IgD-negative memory B cell (primary cell): ENCODE results near the gene ELOA. TPM values are rescaled to one million over a fixed set of nuclear protein-coding genes. Genes with fewer than 3 reads are reported as not detected.
"Not testable (repeated sequence)": the region's sequence is repeated elsewhere in the genome, so short reads cannot be mapped to it uniquely, and the experiment has no call there.

Experiments used
- H3K27ac Mint-ChIP-seq, 3 donors: one replicate each; pipeline ENCODE4 v1.8.0; 2020 to 2022; ENCODE audit warnings: mild to moderate bottlenecking in 3 of 3, mixed read lengths in 3 of 3, moderate library complexity in 1 of 3
- H3K27me3 Mint-ChIP-seq: one replicate; pipeline ENCODE4 v1.8.0; 2021; ENCODE audit warnings: mixed read lengths
- H3K36me3 Mint-ChIP-seq: one replicate; pipeline ENCODE4 v1.8.0; 2020; ENCODE audit warnings: mild to moderate bottlenecking, mixed read lengths
- H3K4me1 Mint-ChIP-seq, 3 donors: one replicate each; pipeline ENCODE4 v1.8.0; 2020 to 2022; ENCODE audit warnings: mixed read lengths in 3 of 3, mild to moderate bottlenecking in 1 of 3
- H3K4me3 Mint-ChIP-seq, 4 donors: one replicate each; pipeline ENCODE4 v1.8.0; 2020 to 2022; ENCODE audit warnings: mild to moderate bottlenecking in 4 of 4, mixed read lengths in 4 of 4, moderate library complexity in 3 of 4
- H3K9me3 Mint-ChIP-seq, 3 donors: one replicate each; pipeline ENCODE4 v1.8.0; 2020 to 2021; ENCODE audit warnings: mixed read lengths in 3 of 3, mild to moderate bottlenecking in 1 of 3
- polyA plus RNA-seq: library from polyadenylated mRNA; unstranded; fragments of 300-500 nt; fragmentation: Illumina TruSeq; gene quantifications from one replicate; pipeline ENCODE4 v1.2.3, GENCODE V29; 2021

Gene ELOA
- polyA plus RNA-seq, 1 donor from 2014 or later, result 100 TPM

DNA sequence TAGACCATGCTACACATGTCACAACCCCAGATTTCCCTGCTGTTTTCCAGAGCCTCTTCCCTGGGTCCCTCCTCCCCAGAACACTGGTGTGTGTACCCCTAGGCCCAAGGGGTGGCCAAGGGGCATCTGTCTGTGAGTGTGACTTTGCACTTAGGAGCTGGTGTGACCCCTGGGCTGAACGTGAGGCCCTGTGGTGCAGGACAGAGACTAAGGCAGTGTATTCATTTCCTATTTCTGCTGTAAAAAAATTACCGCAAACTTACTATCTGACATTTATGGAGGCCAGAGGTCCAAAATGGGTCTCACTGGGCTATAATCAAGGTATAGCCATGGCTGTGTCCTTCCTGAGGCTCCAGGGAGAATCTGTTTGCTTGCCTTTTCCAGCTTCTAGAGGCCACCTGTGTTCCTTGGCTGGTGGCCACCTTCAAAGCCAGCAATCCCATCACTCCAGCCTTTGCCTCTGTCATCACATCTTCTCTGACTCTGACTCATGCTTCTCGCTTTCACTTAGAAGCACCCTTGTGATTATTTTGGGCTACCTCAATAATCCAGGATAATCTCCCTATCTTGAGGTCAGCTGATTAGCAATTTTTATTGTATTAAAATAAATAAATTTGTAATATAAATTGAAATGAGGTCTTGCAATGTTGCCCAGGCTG, 24.0 kb upstream of the ELOA start:
- Mint-ChIP-seq H3K4me1 (peaks cover 24 to 27% (median 26%) of the 10 kb centered on the region in 3 donors), H3K27ac (peak overlapping the region in 2 of 3 donors; percentile 81 to 87), H3K4me3 (no peak overlapping the region), H3K27me3 (no peaks in the 10 kb centered on the region), H3K36me3 (peaks cover 3% of the 10 kb centered on the region), H3K9me3 (peaks cover 0 to 2% (median 0%) of the 10 kb centered on the region in 3 donors)

- Mint-ChIP-seq H3K27me3 (no peaks in the 10 kb centered on the region), H3K27ac (peak overlapping the region; percentile 63 to 87 (median 75)), H3K9me3 (peaks cover 0 to 2% (median 0%) of the 10 kb centered on the region in 3 donors), H3K36me3 (peaks cover 3% of the 10 kb centered on the region), H3K4me1 (peaks cover 26 to 28% (median 27%) of the 10 kb centered on the region in 3 donors), H3K4me3 (peak overlapping the region; percentile 31 to 85 (median 46))
Measured at GRCh38 chr1:23720256-23720995, 22.8 kb upstream of the ELOA start.

GRCh38 chr1:23722652-23723051, 20.6 kb upstream of the ELOA start:
- Mint-ChIP-seq H3K4me3 (peak overlapping the region; percentile 38 to 87 (median 79)), H3K9me3 (peaks cover 0 to 2% (median 0%) of the 10 kb centered on the region in 3 donors), H3K27me3 (no peaks in the 10 kb centered on the region), H3K4me1 (peaks cover 36 to 38% (median 36%) of the 10 kb centered on the region in 3 donors), H3K36me3 (no peaks in the 10 kb centered on the region), H3K27ac (peak overlapping the region; percentile 60 to 95 (median 65))

- H3K36me3 Mint-ChIP-seq, result no peaks in the 10 kb centered on the region
- H3K27ac Mint-ChIP-seq, result peak overlapping the region in 2 of 3 donors; percentile 6 to 99
- peaks cover 42 to 43% (median 42%) of the 10 kb centered on the region in 3 donors for H3K4me1 Mint-ChIP-seq
- no peaks in the 10 kb centered on the region for H3K27me3 Mint-ChIP-seq
- peak overlapping the region in 2 of 4 donors; percentile 89 to 91 for H3K4me3 Mint-ChIP-seq
- peaks cover 0 to 2% (median 0%) of the 10 kb centered on the region in 3 donors for H3K9me3 Mint-ChIP-seq
Measured at GRCh38 chr1:23726686-23727085, 16.6 kb upstream of the ELOA start.

DNA sequence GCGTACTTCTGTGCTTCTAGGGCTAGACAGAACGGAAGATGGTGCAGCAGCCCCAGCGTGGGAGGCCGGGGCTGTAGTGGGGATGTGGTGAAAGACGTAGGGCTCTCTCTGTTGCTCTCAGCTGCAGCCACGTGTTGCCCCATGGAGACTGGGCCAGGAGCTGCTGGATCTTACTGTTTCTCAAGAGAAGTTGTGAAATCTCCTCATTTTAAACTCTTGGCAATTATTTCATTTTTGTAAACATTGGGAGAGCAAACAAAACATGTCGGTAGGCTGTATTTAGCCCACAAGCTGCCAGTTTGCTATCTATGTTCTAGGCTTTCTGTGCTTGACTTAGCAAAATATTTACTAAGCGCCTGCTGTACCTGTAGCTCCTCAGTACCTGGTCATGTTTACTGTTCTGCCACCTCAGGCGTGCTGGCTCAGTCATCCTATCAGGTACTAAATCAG, 15.9 kb upstream of the ELOA start:
- H3K27me3 Mint-ChIP-seq, result no peaks in the 10 kb centered on the region
- H3K36me3 Mint-ChIP-seq, result no peaks in the 10 kb centered on the region
- peaks cover 41 to 42% (median 42%) of the 10 kb centered on the region in 3 donors for H3K4me1 Mint-ChIP-seq
- peak overlapping the region in 2 of 3 donors; percentile 6 to 99 for H3K27ac Mint-ChIP-seq
- H3K4me3 Mint-ChIP-seq, result peak overlapping the region in 2 of 4 donors; percentile 89 to 91
- H3K9me3 Mint-ChIP-seq, result peaks cover 0 to 2% (median 0%) of the 10 kb centered on the region in 3 donors

- Mint-ChIP-seq H3K27ac (no peak overlapping the region), H3K9me3 (no peaks in the 10 kb centered on the region), H3K4me1 (peaks cover 21 to 26% (median 23%) of the 10 kb centered on the region in 3 donors), H3K36me3 (peaks cover 2% of the 10 kb centered on the region), H3K4me3 (peak overlapping the region in 1 of 4 donors; percentile 27), H3K27me3 (no peaks in the 10 kb centered on the region)
Measured at GRCh38 chr1:23732363-23733224, 10.7 kb upstream of the ELOA start.

GRCh38 chr1:23733281-23733680, 10.0 kb upstream of the ELOA start:
- H3K4me3 Mint-ChIP-seq, H3K36me3 Mint-ChIP-seq, H3K27ac Mint-ChIP-seq, H3K27me3 Mint-ChIP-seq, H3K9me3 Mint-ChIP-seq: not testable (repeated sequence)
- H3K4me1 Mint-ChIP-seq, result peaks cover 14 to 22% (median 16%) of the 10 kb centered on the region in 3 donors

DNA sequence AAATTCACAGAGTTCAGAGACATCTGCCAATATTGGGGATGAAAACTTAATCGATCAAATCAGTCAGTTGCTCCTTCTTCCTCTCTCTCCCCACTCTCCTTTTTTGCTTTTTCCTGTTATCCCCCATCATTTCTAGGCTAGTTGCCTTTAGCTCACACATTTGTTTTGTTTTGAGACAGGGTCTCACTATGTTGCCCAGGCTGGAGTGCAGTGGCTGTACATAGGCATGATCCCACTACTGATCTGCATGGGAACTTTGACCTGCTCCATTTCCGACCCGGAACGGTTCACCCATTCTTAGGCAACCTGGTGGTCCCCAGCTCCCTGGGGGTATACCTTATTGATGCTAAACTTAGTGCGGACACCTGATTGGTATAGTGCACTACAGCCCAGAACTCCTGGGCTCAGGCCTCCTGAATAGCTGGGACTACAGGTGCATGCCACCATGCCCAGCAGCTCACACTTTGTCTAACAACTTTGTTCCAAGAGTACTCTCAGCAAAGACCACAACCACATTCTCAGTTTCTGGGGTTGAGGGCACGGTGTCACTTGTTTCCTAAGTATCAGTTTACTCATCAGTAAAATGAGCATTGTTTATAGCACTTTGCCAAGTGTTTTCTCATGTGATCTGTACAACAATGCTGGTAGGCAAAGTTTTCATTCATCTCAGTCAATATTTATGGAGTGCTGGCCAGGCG, 6.7 kb upstream of the ELOA start:
- H3K27ac Mint-ChIP-seq, result peak overlapping the region in 1 of 3 donors; percentile 39
- H3K4me3 Mint-ChIP-seq, result no peak overlapping the region
- H3K9me3 Mint-ChIP-seq, result no peaks in the 10 kb centered on the region
- H3K36me3 Mint-ChIP-seq, result peaks cover 2% of the 10 kb centered on the region
- no peaks in the 10 kb centered on the region for H3K27me3 Mint-ChIP-seq
- peaks cover 0 to 4% (median 0%) of the 10 kb centered on the region in 3 donors for H3K4me1 Mint-ChIP-seq

- Mint-ChIP-seq H3K27ac (no peak overlapping the region), H3K9me3 (no peaks in the 10 kb centered on the region), H3K4me1 (peaks cover 18 to 29% (median 23%) of the 10 kb centered on the region in 3 donors), H3K36me3 (no peaks in the 10 kb centered on the region), H3K27me3 (no peaks in the 10 kb centered on the region), H3K4me3 (peak overlapping the region in 3 of 4 donors; percentile 65 to 96 (median 92))
Measured at GRCh38 chr1:23741609-23742008, 1.7 kb upstream of the ELOA start.

- Mint-ChIP-seq H3K4me1 (peaks cover 29 to 40% (median 34%) of the 10 kb centered on the region in 3 donors), H3K4me3 (peak overlapping the region; percentile 89 to 96 (median 94)), H3K9me3 (no peaks in the 10 kb centered on the region)
Measured at GRCh38 chr1:23742670-23743286, 493 bp upstream of the ELOA start.

GRCh38 chr1:23745515-23745914, 2.2 kb downstream of the ELOA start:
- Mint-ChIP-seq H3K9me3 (no peaks in the 10 kb centered on the region), H3K27ac (peak overlapping the region in 2 of 3 donors; percentile 74 to 92), H3K27me3 (no peaks in the 10 kb centered on the region), H3K4me1 (peaks cover 34 to 58% (median 45%) of the 10 kb centered on the region in 3 donors), H3K36me3 (no peaks in the 10 kb centered on the region), H3K4me3 (peak overlapping the region; percentile 61 to 98 (median 94))

More at GRCh38 chr1:23742670-23743286, 493 bp upstream of the ELOA start:
- H3K27ac Mint-ChIP-seq, result peak overlapping the region; percentile 91 to 94 (median 94)
- no peaks in the 10 kb centered on the region for H3K36me3 Mint-ChIP-seq
- no peaks in the 10 kb centered on the region for H3K27me3 Mint-ChIP-seq

DNA sequence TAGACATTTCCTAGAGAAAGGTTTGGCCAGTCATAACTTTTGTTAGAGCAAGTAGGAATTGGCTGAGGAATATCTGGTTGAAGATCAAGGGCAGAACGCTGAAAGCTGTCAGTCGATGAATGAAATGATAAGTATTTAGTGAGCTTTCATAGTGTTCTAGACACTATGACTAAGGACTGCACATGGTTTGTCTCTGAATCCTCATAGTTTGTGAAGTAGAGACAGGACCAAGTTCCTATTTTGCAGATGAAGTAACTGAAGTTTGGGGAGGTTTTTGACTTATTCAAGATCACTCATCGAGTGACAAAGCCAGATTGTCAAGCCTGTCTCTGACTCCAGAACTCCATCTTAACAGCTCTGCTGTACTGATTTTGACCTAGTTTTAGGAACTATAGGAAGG, 4.7 kb downstream of the ELOA start:
- Mint-ChIP-seq H3K4me1 (peaks cover 33 to 54% (median 41%) of the 10 kb centered on the region in 3 donors), H3K4me3 (peak overlapping the region in 2 of 4 donors; percentile 20 to 84), H3K27ac (peak overlapping the region in 2 of 3 donors; percentile 6 to 34), H3K36me3 (peaks cover 4% of the 10 kb centered on the region), H3K27me3 (no peaks in the 10 kb centered on the region), H3K9me3 (no peaks in the 10 kb centered on the region)

DNA sequence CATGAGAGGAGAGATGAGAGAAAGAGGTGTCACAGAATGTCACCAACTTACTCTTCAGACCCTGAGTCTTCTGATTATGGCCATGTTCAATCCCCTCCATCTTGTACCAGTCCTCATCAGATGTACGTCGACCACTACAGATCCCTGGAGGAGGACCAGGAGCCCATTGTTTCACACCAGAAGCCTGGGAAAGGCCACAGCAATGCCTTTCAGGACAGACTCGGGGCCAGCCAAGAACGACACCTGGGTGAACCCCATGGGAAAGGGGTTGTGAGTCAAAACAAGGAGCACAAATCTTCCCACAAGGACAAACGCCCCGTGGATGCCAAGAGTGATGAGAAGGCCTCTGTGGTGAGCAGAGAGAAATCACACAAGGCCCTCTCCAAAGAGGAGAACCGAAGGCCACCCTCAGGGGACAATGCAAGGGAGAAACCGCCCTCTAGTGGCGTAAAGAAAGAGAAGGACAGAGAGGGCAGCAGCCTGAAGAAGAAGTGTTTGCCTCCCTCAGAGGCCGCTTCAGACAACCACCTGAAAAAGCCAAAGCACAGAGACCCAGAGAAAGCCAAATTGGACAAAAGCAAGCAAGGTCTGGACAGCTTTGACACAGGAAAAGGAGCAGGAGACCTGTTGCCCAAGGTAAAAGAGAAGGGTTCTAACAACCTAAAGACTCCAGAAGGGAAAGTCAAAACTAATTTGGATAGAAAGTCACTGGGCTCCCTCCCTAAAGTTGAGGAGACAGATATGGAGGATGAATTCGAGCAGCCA, 8.0 kb downstream of the ELOA start:
- Mint-ChIP-seq H3K4me3 (peak overlapping the region in 1 of 4 donors; percentile 33), H3K27ac (peak overlapping the region in 1 of 3 donors; percentile 21)

More for the DNA sequence above, 8.0 kb downstream of the ELOA start:
- no peaks in the 10 kb centered on the region for H3K27me3 Mint-ChIP-seq
- H3K9me3 Mint-ChIP-seq, result no peaks in the 10 kb centered on the region
- H3K4me1 Mint-ChIP-seq, result peaks cover 26 to 39% (median 28%) of the 10 kb centered on the region in 3 donors
- peaks cover 4% of the 10 kb centered on the region for H3K36me3 Mint-ChIP-seq
